ENCODE data around the gene BEST4.

The BEST4 gene

DNA sequence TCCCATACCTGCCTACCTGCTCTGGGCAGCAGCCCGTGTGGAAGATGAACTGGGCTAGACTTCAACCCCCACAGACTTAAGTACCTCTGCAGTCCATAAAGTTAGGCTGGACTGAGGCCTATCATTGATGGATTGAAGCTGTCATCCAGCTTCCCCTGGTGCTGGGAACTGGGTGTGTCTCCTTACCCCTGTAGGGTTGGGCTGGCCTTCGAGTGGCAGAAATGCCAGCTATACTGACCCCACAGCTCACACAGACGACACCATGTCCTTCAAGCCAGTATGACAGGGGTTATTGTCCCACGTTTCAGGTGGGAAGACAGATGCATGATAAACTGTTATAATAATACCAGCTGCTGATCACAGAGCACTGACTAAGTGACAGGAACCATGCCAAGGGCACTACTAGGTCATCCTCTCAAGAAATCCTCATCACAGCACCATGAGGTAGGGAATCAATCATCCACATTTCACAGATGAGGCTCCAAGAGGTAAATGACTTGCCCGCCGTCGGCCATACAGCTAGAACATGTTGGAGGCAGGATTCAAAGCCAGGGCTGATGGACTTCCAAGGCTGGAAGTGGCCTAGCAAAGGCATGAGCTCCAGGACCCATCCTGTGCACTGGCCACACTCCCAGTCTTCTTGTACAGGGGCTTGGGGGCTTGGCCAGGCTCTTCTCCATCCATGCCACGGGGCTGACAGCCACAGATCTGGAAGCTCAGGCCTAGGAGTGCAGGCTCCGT, at the start of gene BEST4:
BEST4 (minus strand) TSS at position 51 of the 741 bp plus-strand sequence. CDS start 465 bp downstream, outside the sequence.
- Histone ChIP-seq H3K27ac (ENCODE audit: extremely low read depth, low read depth, low read length) (no peak within 1 kb of the TSS), H3K4me3 (ENCODE audit: low read depth, low read length) (no peak within 1 kb of the TSS), H3K9me3 (ENCODE audit: control insufficient read depth, insufficient read depth, low read depth, low read length) (no peaks in the 10 kb centered on the region), H3K36me3 (ENCODE audit: control insufficient read depth in 2 of 2, insufficient read depth in 1 of 2, low read length in 2 of 2) (no peaks in the 10 kb centered on the region), H3K4me1 (ENCODE audit: control insufficient read depth, insufficient read depth, low read length) (0 out of 2 replicates have a peak, but pooled peaks cover 2% of the 10 kb centered on the region)
- ChIA-PET CTCF (interaction anchor here (0.5 to 2.3 kb wide), 6 partner anchors 9 to 515 kb away, joined by 3 to 11 read pairs (median 4); partner anchors contain the start of genes RNU5D-1 and RPS8), POLR2A (interaction anchor here (0.5 to 5.6 kb wide), 7 partner anchors 13 to 69 kb away, joined by 3 to 41 read pairs (median 3); partner anchors contain the start of genes BTBD19, PTCH2 and RPS8)
- TF ChIP-seq ZBTB20 (tag by site-specific recombination; IDR thresholded peaks at IDR 0.05) (peak; percentile 58), ZSCAN23 (tag by site-specific recombination; IDR thresholded peaks at IDR 0.05) (no peak)

DNA sequence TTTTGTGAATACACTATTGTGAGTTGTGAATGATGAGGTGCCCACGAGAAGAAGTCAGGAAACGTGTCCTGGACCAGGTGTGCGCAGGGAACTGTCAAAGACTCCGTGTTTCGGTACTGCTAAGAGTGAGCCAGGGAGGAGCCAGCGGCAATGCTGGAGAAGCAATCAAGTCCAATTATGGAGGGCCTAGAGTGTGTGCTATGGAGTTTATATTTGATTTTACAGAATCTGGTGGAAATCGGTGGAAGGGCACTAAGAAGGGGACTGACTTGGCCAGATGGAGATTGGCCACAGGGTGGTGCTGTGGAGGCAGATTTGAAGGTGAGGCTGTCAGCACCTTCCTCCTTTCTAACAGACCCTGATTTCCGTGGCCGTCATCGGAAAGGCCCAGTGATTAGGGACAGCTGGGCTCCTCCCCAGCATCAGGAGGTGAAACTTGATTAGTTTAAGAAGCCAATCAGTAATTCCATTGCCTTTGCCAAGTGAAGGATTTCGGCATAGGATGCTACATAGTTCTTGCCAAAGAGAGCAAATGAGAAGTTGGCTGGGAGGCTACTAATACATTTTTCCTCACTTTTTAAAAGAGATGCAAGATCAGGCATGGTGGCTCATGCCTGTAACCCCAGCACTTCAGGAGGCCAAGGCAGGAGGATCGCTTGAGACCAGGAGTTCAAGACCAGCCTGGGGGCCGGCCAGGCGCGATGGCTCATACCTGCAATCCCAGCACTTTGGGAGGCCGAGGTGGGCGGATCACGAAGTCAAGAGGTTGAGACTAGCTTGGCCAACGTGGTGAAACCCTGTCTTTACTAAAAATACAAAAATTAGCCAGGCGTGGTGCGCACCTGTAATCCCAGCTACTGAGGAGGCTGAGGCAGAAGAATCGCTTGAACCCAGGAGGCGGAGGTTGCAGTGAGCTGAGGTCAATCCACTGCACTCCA, 48.0 kb upstream of the BEST4 start:
- Histone ChIP-seq H3K4me1 (ENCODE audit: control insufficient read depth, insufficient read depth, low read length) (peaks cover 9% of the 10 kb centered on the region), H3K36me3 (ENCODE audit: control insufficient read depth in 2 of 2, insufficient read depth in 1 of 2, low read length in 2 of 2) (no peaks in the 10 kb centered on the region; a peak in 1 of 3 replicates), H3K4me3 (ENCODE audit: low read depth, low read length) (no peak overlapping the region), H3K9me3 (ENCODE audit: control insufficient read depth, insufficient read depth, low read depth, low read length) (no peaks in the 10 kb centered on the region), H3K27ac (ENCODE audit: extremely low read depth, low read depth, low read length) (no peak overlapping the region)
- ChIA-PET POLR2A (interaction anchor here (1.1 to 1.8 kb wide), 2 partner anchors 16 to 17 kb away, joined by 3 to 4 read pairs; no protein-coding TSS in a partner anchor), CTCF (interaction anchor here (0.6 to 3.0 kb wide), 17 partner anchors 10 to 467 kb away, joined by 3 to 22 read pairs (median 3); partner anchors contain the start of genes BTBD19, DYNLT4, EIF2B3 and HECTD3)
- TF ChIP-seq ZNF366 (tag by site-specific recombination; conservative IDR thresholded peaks at IDR 0.05) (peak; percentile 24; the same call in 1 of the 2 replicates), ZBTB8A (tag by site-specific recombination; IDR thresholded peaks at IDR 0.05) (no peak), ZNF623 (tag by site-specific recombination; IDR thresholded peaks at IDR 0.05) (no peak), ZNF10 (tag by site-specific recombination; IDR thresholded peaks at IDR 0.05) (peak; percentile 65; the same call in 1 of the 2 replicates), ZNF155 (tag by site-specific recombination; IDR thresholded peaks at IDR 0.05) (no peak), SCRT2 (tag by site-specific recombination; IDR thresholded peaks at IDR 0.05) (no peak), ZNF133 (tag by site-specific recombination; IDR thresholded peaks at IDR 0.05) (no peak), ZNF426 (tag by site-specific recombination; IDR thresholded peaks at IDR 0.05) (no peak), ZNF701 (tag by site-specific recombination; IDR thresholded peaks at IDR 0.05) (no peak), GFI1B (tag by site-specific recombination; IDR thresholded peaks at IDR 0.05) (peak; percentile 15; the same call in 1 of the 2 replicates), ZNF654 (tag by site-specific recombination; IDR thresholded peaks at IDR 0.05; ENCODE audit: low read depth) (peak; percentile 90), ZNF529 (tag by site-specific recombination; IDR thresholded peaks at IDR 0.05; ENCODE audit: insufficient replicate concordance) (no peak), FEZF1 (tag by site-specific recombination; IDR thresholded peaks at IDR 0.05) (no peak), ZXDB (tag by site-specific recombination; IDR thresholded peaks at IDR 0.05) (no peak), ZEB2 (tag by site-specific recombination; IDR thresholded peaks at IDR 0.05) (0 out of 2 replicates have a peak, but pooled peaks have one; percentile 59), ZBTB17 (tag by site-specific recombination; IDR thresholded peaks at IDR 0.05) (peak; percentile 54; the same call in 1 of the 2 replicates), RBAK (tag by site-specific recombination; IDR thresholded peaks at IDR 0.05) (no peak), ZNF394 (tag by site-specific recombination; IDR thresholded peaks at IDR 0.05; ENCODE audit: borderline replicate concordance) (0 out of 2 replicates have a peak, but pooled peaks have one; percentile 15), ZNF501 (tag by site-specific recombination; IDR thresholded peaks at IDR 0.05) (peak; percentile 44; the same call in 1 of the 2 replicates), ZNF629 (tag by site-specific recombination; IDR thresholded peaks at IDR 0.05) (0 out of 2 replicates have a peak, but pooled peaks have one; percentile 22)
- TF ChIP-seq, protein P1, sequence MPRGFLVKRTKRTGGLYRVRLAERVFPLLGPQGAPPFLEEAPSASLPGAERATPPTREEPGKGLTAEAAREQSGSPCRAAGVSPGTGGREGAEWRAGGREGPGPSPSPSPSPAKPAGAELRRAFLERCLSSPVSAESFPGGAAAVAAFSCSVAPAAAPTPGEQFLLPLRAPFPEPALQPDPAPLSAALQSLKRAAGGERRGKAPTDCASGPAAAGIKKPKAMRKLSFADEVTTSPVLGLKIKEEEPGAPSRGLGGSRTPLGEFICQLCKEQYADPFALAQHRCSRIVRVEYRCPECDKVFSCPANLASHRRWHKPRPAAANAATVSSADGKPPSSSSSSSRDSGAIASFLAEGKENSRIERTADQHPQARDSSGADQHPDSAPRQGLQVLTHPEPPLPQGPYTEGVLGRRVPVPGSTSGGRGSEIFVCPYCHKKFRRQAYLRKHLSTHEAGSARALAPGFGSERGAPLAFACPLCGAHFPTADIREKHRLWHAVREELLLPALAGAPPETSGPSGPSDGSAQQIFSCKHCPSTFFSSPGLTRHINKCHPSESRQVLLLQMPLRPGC (tag by site-specific recombination; IDR thresholded peaks at IDR 0.05), result no peak
- TF ChIP-seq, protein P2, sequence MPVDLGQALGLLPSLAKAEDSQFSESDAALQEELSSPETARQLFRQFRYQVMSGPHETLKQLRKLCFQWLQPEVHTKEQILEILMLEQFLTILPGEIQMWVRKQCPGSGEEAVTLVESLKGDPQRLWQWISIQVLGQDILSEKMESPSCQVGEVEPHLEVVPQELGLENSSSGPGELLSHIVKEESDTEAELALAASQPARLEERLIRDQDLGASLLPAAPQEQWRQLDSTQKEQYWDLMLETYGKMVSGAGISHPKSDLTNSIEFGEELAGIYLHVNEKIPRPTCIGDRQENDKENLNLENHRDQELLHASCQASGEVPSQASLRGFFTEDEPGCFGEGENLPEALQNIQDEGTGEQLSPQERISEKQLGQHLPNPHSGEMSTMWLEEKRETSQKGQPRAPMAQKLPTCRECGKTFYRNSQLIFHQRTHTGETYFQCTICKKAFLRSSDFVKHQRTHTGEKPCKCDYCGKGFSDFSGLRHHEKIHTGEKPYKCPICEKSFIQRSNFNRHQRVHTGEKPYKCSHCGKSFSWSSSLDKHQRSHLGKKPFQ (tag by site-specific recombination; IDR thresholded peaks at IDR 0.05), result no peak
- TF ChIP-seq, protein P3, sequence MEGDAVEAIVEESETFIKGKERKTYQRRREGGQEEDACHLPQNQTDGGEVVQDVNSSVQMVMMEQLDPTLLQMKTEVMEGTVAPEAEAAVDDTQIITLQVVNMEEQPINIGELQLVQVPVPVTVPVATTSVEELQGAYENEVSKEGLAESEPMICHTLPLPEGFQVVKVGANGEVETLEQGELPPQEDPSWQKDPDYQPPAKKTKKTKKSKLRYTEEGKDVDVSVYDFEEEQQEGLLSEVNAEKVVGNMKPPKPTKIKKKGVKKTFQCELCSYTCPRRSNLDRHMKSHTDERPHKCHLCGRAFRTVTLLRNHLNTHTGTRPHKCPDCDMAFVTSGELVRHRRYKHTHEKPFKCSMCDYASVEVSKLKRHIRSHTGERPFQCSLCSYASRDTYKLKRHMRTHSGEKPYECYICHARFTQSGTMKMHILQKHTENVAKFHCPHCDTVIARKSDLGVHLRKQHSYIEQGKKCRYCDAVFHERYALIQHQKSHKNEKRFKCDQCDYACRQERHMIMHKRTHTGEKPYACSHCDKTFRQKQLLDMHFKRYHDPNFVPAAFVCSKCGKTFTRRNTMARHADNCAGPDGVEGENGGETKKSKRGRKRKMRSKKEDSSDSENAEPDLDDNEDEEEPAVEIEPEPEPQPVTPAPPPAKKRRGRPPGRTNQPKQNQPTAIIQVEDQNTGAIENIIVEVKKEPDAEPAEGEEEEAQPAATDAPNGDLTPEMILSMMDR (tag by site-specific recombination; IDR thresholded peaks at IDR 0.05), result peak; percentile 73
- TF ChIP-seq, protein P4, sequence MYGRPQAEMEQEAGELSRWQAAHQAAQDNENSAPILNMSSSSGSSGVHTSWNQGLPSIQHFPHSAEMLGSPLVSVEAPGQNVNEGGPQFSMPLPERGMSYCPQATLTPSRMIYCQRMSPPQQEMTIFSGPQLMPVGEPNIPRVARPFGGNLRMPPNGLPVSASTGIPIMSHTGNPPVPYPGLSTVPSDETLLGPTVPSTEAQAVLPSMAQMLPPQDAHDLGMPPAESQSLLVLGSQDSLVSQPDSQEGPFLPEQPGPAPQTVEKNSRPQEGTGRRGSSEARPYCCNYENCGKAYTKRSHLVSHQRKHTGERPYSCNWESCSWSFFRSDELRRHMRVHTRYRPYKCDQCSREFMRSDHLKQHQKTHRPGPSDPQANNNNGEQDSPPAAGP (tag by site-specific recombination; IDR thresholded peaks at IDR 0.05), result peak; percentile 29; the same call in 1 of the 2 replicates

Data from HEK293 (cell line).